EH (cell line): ENCODE data around the gene SMIM5.

Experiments used
- DNase-seq: peaks from one replicate; pipeline ENCODE4 v3.0.0-alpha.2; 2015; ENCODE audit warnings: low read depth

Gene SMIM5

GRCh38 chr17:75603123-75603522 lies 30.1 kb upstream of the SMIM5 start:
- DNase-seq = no peak

GRCh38 chr17:75604034-75604695 lies 29.1 kb upstream of the SMIM5 start:
- DNase-seq = no peak

GRCh38 chr17:75605790-75606189 lies 27.4 kb upstream of the SMIM5 start:
- no peak for DNase-seq

- no peak for DNase-seq
Measured at GRCh38 chr17:75607086-75607485, 26.1 kb upstream of the SMIM5 start.

GRCh38 chr17:75610103-75610984 lies 22.9 kb upstream of the SMIM5 start:
- DNase-seq = no peak

- no peak for DNase-seq
Measured at GRCh38 chr17:75611851-75612429, 21.3 kb upstream of the SMIM5 start.

GRCh38 chr17:75612906-75613626 lies 20.2 kb upstream of the SMIM5 start:
- no peak for DNase-seq

- DNase-seq = no peak
Measured at GRCh38 chr17:75614006-75614405, 19.2 kb upstream of the SMIM5 start.

- no peak for DNase-seq
Measured at GRCh38 chr17:75614556-75615270, 18.5 kb upstream of the SMIM5 start.

- DNase-seq = no peak
Measured at GRCh38 chr17:75615301-75615700, 17.9 kb upstream of the SMIM5 start.

GRCh38 chr17:75616521-75617122 lies 16.6 kb upstream of the SMIM5 start:
- DNase-seq = no peak

GRCh38 chr17:75617218-75617617 lies 16.0 kb upstream of the SMIM5 start:
- DNase-seq = no peak

- no peak for DNase-seq
Measured at GRCh38 chr17:75617675-75618074, 15.6 kb upstream of the SMIM5 start.

- peak; percentile 48 for DNase-seq
Measured at GRCh38 chr17:75619506-75620431, 13.5 kb upstream of the SMIM5 start.

- DNase-seq = no peak
Measured at GRCh38 chr17:75621489-75621888, 11.7 kb upstream of the SMIM5 start.

GRCh38 chr17:75622076-75622475 lies 11.2 kb upstream of the SMIM5 start:
- DNase-seq = peak; percentile 21

- DNase-seq = no peak
Measured at GRCh38 chr17:75622771-75623273, 10.4 kb upstream of the SMIM5 start.

GRCh38 chr17:75623386-75623785 lies 9.8 kb upstream of the SMIM5 start:
- DNase-seq = peak; percentile 49

GRCh38 chr17:75624021-75624420 lies 9.2 kb upstream of the SMIM5 start:
- DNase-seq = no peak
